ENCODE data around the gene SYNDIG1. TPM values are rescaled to one million over a fixed set of nuclear protein-coding genes. Genes with fewer than 3 reads are reported as not detected.

Gene SYNDIG1
- total RNA-seq, 1 experiment from 2014 or later: not detected

DNA sequence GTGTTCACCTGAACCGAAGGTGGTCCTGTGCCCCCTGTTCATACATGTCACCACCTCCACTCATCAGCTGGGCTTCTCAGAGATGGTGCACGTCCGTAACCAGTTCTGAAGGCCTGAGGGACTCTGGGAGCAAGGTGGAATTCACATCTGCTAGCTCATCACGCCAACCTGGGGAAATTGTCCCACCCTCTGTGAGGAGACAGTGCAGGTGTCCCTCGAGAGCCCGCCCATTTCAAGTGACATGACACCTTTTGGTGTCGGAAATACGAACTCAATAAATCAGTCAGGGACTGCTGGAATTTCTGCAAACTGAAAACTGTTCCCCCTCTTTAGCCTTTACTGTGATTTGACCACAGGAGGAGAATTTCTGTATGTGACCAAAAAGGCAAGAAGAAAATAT is 99.4 kb downstream of the SYNDIG1 start:
- Histone ChIP-seq H3K9me2 (replicated peaks; ENCODE audit: low read length) (no peaks in the 10 kb centered on the region), H3K9me3 (ENCODE audit: low read length) (no peaks in the 10 kb centered on the region), H3K4me1 (ENCODE audit: insufficient read depth, low read length) (no peaks in the 10 kb centered on the region), H4K20me1 (ENCODE audit: low read length) (no peaks in the 10 kb centered on the region), H3K9ac (ENCODE audit: low read length) (no peak overlapping the region), H3K27ac (ENCODE audit: low read length) (no peak overlapping the region), H3F3A (ENCODE audit: low read length, unreplicated experiment) (no peaks in the 10 kb centered on the region), H3K4me3 (ENCODE audit: low read length) (no peak overlapping the region), H3K27me3 (ENCODE audit: low read length) (peaks cover 93% of the 10 kb centered on the region), H3K36me3 (ENCODE audit: low read depth, low read length) (no peaks in the 10 kb centered on the region), H3K79me2 (ENCODE audit: low read length) (no peaks in the 10 kb centered on the region), H2AFZ (ENCODE audit: low read length) (no peak overlapping the region), H3K4me2 (ENCODE audit: low read length) (no peak overlapping the region)
- intact Hi-C loops (cut with micrococcal nuclease): no loop called here
- ATAC-seq (no peak), DNase-seq (no peak)
- ChIA-PET CTCF (no interaction called here), POLR2A (ENCODE audit: unreplicated experiment) (no interaction called here)
- BruUV-seq (replicated peaks): no TSS peak
- TF ChIP-seq, protein P1, sequence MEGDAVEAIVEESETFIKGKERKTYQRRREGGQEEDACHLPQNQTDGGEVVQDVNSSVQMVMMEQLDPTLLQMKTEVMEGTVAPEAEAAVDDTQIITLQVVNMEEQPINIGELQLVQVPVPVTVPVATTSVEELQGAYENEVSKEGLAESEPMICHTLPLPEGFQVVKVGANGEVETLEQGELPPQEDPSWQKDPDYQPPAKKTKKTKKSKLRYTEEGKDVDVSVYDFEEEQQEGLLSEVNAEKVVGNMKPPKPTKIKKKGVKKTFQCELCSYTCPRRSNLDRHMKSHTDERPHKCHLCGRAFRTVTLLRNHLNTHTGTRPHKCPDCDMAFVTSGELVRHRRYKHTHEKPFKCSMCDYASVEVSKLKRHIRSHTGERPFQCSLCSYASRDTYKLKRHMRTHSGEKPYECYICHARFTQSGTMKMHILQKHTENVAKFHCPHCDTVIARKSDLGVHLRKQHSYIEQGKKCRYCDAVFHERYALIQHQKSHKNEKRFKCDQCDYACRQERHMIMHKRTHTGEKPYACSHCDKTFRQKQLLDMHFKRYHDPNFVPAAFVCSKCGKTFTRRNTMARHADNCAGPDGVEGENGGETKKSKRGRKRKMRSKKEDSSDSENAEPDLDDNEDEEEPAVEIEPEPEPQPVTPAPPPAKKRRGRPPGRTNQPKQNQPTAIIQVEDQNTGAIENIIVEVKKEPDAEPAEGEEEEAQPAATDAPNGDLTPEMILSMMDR (conservative IDR thresholded peaks at IDR 0.05; ENCODE audit: low read depth, low read length): no peak
- TF ChIP-seq EZH2phosphoT487 (IDR thresholded peaks at IDR 0.05; ENCODE audit: borderline replicate concordance, low read length) (no peak), EZH2 (IDR thresholded peaks at IDR 0.05; ENCODE audit: low read length, unreplicated experiment) (no peak)

DNA sequence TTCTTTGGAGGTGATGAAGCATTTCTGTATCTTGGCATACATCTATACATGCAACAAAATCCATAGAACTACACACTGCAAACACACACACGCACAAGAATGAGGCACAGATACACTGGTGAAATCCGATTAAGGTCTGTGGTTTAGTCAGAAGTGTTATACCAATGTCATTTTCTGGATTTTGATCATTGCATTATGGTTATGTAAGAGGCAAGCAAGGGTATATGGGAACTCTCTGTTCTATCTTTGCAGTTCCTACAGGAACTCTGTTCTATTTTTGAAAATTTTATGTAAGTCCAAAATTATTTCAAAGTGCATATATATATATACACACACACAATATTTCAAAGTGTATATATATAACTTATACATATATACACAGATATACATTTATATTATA is 101.7 kb downstream of the SYNDIG1 start:
- Histone ChIP-seq H4K20me1 (ENCODE audit: low read length) (no peaks in the 10 kb centered on the region), H3F3A (ENCODE audit: low read length, unreplicated experiment) (no peaks in the 10 kb centered on the region), H3K4me3 (ENCODE audit: low read length) (no peak overlapping the region), H3K36me3 (ENCODE audit: low read depth, low read length) (no peaks in the 10 kb centered on the region), H3K4me1 (ENCODE audit: insufficient read depth, low read length) (no peaks in the 10 kb centered on the region), H3K9me3 (ENCODE audit: low read length) (no peaks in the 10 kb centered on the region), H3K9me2 (replicated peaks; ENCODE audit: low read length) (no peaks in the 10 kb centered on the region), H2AFZ (ENCODE audit: low read length) (no peak overlapping the region), H3K4me2 (ENCODE audit: low read length) (no peak overlapping the region), H3K27me3 (ENCODE audit: low read length) (peaks cover 94% of the 10 kb centered on the region), H3K27ac (ENCODE audit: low read length) (no peak overlapping the region), H3K9ac (ENCODE audit: low read length) (no peak overlapping the region), H3K79me2 (ENCODE audit: low read length) (no peaks in the 10 kb centered on the region)
- POLR2A ChIA-PET (ENCODE audit: unreplicated experiment): no interaction called here
- intact Hi-C loops (cut with micrococcal nuclease): no loop called here
- CTCF ChIA-PET: no interaction called here
- TF ChIP-seq, protein P1 (conservative IDR thresholded peaks at IDR 0.05; ENCODE audit: low read depth, low read length): no peak
- no peak for TF ChIP-seq EZH2 (IDR thresholded peaks at IDR 0.05; ENCODE audit: low read length, unreplicated experiment)
- no peak for TF ChIP-seq EZH2phosphoT487 (IDR thresholded peaks at IDR 0.05; ENCODE audit: borderline replicate concordance, low read length)
- no peak for DNase-seq
- no TSS peak for BruUV-seq (replicated peaks)
- no peak for ATAC-seq

DNA sequence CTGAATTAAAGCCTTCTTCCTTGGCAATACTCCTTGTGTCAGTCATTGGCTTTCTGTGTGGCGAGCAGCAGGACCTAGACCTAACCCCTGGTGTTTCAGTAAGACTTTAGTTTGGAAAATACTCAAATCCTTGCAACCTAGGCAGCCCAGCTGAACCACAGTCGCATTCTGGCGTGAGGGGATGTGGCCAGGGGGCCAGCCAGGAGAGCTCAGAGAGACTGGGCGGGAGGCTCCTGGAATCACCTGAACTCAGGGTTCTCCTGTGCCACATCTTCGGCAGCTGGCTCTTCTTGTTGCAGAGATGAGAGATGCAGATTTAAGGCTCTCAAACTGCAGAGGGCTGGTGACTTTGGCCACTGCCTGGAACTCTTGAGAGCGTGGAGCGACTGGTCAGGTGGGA is 102.7 kb downstream of the SYNDIG1 start:
- CTCF ChIA-PET: no interaction called here
- BruUV-seq (replicated peaks): no TSS peak

More for the DNA sequence above, 102.7 kb downstream of the SYNDIG1 start:
- Histone ChIP-seq H3K79me2 (ENCODE audit: low read length) (no peaks in the 10 kb centered on the region), H3K9me2 (replicated peaks; ENCODE audit: low read length) (no peaks in the 10 kb centered on the region), H3F3A (ENCODE audit: low read length, unreplicated experiment) (no peaks in the 10 kb centered on the region), H3K27me3 (ENCODE audit: low read length) (peaks cover 90% of the 10 kb centered on the region), H3K27ac (ENCODE audit: low read length) (no peak overlapping the region), H2AFZ (ENCODE audit: low read length) (no peak overlapping the region), H4K20me1 (ENCODE audit: low read length) (no peaks in the 10 kb centered on the region), H3K4me1 (ENCODE audit: insufficient read depth, low read length) (no peaks in the 10 kb centered on the region), H3K36me3 (ENCODE audit: low read depth, low read length) (no peaks in the 10 kb centered on the region), H3K9ac (ENCODE audit: low read length) (no peak overlapping the region), H3K4me3 (ENCODE audit: low read length) (no peak overlapping the region), H3K4me2 (ENCODE audit: low read length) (no peak overlapping the region), H3K9me3 (ENCODE audit: low read length) (no peaks in the 10 kb centered on the region)
- intact Hi-C loops (cut with micrococcal nuclease): no loop called here
- no peak for ATAC-seq
- TF ChIP-seq EZH2 (IDR thresholded peaks at IDR 0.05; ENCODE audit: low read length, unreplicated experiment) (no peak), EZH2phosphoT487 (IDR thresholded peaks at IDR 0.05; ENCODE audit: borderline replicate concordance, low read length) (no peak)
- TF ChIP-seq, protein P1 (conservative IDR thresholded peaks at IDR 0.05; ENCODE audit: low read depth, low read length): no peak
- DNase-seq: no peak
- POLR2A ChIA-PET (ENCODE audit: unreplicated experiment): no interaction called here

Measured in PC-3 (cell line).